HG02981 (cell line): ENCODE data around the gene ALCAM.

Experiments used
- ATAC-seq: cut with Tn5 transposase; IDR thresholded peaks from one replicate; pipeline ENCODE4 v1.9.1; 2021; ENCODE audit warnings: mild to moderate bottlenecking, moderate library complexity; ENCODE audit not compliant: unreplicated experiment

Gene ALCAM

DNA sequence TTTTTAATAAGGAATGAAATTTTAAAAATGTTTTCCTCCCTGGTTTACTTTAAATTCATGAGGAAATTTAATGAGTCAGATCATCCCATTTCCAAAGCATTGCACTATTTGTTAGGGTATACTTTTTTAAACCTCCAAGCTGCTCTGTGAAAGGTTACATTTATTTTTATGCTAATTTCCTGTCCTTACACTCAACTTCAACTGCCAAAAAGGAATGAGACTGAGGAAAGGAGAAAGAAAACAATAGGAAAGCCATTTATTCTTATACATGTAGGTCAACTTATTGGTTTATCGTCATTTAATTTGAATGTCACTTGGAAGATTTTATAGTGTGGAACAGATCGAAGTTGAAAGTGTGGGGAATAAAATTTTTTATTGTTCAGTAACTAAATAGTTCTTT is 104.1 kb downstream of the ALCAM start:
- no peak for ATAC-seq

DNA sequence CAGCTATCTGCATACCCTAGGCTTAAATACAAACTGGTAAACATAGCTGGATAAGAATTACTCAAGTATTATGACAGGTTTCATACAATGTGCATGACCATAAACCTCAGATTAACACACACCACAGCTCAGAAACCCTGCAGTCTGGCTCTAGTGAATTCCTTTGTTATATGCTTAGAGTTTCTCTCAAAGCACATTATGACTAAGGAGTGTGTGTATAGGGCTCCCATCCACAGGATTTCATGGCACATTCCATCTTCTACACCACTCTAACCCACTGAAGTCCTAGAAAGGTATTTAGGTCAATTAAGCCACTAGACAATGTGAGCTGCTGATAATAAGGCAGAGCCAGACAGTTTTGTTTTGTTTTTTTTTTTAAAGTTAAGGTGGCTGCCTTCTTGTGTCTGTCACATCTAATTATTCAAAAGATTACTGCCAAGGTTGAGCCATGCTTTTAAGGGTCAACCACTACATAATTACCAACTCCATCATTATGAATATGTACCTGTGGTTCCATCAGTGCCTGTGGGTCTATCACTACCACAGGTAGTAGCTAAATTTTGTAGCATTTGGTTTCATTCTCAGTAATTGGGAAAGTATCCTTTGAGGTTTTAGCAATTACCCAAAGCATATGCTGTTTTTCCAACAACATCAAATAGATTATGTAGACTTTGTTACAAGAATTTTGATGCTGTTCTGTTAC is 107.0 kb downstream of the ALCAM start:
- ATAC-seq, result peak; percentile 88

DNA sequence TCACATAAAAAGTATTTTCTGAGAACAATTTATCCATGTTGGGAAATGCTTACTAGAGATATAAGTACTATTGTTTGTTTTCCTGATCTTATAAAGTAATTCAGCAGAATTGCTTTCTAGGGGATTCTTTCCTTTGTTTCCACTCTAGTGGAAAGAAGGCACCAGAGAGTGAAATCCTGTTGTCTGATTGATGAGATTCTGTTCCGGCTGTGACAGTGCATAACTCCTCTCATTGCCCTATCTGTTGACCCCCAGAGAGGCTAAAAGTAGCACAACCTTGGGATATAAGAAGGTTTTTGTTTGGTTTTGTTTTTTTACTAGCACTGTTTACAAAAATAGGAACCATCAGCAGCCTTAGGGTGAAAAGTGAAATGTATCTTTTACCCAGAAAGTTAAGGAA is 114.1 kb downstream of the ALCAM start:
- no peak for ATAC-seq

DNA sequence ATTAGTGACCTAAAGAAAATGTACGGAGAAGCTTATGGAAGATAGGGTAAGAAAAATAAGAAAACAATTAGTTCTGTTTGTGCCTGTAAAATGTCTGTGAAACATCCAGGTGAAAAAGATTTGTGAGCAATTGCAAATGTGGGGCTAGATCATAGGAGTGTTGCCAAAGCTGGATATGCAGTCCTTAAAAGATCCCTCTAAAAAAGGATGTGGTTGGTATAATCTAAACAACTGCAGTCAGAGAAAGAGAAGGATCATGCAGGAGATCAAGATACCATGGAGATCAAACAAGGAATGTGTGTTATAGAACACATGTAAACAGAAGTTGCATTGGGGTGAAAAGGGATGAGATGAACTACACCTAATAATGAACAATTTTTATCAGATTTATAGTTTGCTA is 116.8 kb downstream of the ALCAM start:
- no peak for ATAC-seq

DNA sequence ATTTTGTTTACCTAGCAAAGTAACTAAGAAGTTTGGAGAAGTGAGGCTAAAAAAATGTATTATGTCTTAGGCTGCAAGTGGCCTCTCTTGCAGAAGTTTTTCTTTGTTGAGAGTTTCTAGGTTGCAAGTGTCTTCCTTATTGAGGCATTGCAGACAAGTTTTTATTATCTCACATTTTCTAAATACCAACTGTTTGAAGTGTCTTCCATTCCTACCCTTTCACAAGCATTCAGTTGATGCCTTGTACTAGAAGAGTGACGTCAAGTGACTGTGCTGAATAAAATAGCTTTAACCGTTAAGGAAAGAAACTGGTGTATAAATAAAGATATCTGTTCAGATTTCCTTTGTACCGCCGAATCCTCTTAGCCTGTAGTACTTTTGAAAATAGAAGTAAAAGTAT is 123.3 kb downstream of the ALCAM start:
- ATAC-seq, result no peak

DNA sequence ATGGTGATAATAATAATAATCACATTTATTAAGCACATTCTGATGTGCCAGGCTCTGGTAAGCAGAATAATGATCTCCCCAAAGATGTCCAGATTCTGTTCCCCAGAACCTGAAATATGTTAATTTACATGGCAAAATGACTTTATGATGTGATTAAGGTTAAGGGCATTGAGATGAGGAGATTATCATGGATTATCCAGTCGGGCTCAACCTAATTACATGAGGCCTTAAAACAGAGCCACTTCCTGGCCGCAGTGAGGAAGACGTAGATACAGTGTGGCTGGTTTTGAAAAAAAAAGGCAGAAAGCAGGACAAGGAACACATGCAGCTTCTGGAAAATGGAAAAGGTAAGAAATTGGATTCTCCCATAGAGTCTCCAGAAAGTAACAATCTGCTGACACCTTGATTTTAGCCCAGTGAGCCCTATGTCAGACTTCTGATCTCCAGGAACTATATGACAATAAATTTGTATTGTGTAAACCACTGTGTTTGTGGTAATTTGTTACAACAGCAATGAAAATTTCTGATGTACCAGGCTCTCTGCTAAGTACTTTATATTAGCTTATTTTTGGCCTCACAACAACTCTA is 126.7 kb downstream of the ALCAM start:
- no peak for ATAC-seq

DNA sequence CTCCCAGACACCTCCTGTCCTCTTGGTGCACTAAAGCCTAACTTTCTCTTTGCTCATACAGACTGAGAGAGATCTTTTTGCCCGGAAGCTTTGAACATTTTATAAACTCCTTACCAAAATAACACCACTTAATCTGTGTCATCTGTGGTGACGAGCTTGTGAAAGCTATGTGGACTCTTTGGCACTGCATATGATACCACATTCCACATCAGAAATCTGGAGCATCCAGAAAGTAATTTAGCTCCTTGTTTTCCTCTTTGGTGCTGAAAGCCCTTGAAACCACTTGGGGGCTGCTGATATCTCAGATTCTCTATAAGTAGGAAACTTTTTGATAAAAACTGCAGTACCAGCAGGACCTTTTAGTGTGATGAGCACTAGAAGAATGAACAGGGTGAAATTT is 128.3 kb downstream of the ALCAM start:
- no peak for ATAC-seq

DNA sequence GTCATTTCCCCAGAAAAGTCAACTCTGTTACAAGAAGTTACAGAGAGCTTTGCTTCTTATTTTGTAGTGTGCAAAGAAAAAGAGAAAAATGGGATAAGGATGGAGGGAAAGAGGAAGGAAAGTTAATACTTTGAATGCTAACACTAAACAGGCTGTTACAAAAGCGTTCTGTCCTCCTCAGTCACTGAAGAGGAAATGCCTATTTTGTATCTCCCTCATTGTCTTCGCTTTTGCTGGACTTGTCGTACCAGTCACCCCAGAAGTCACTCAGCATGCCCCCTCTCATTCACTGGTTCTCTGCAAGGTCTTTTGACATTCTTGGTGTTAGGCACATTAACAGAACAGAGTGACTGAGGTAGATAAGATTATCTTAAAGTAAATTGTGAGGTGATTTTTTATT is 129.6 kb downstream of the ALCAM start:
- ATAC-seq, result no peak

DNA sequence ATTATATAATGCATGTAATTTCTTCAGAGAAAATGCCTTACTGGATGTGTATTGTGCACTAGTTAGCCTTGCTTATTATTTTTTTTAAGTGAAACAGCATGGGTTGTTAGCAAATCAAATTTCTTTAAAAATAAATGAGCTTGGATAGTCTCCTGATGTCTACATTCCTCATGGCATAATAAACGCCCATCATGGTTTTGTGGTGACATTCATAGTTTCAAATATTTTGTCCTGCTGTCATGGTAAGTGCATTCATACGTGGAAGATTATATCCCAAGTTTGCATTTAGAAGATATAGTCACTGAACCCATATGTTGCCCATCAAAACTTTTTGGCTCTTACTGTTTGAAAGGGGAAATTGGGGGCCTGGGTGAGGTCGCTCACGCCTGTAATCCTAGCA is 130.7 kb downstream of the ALCAM start:
- ATAC-seq, result no peak

DNA sequence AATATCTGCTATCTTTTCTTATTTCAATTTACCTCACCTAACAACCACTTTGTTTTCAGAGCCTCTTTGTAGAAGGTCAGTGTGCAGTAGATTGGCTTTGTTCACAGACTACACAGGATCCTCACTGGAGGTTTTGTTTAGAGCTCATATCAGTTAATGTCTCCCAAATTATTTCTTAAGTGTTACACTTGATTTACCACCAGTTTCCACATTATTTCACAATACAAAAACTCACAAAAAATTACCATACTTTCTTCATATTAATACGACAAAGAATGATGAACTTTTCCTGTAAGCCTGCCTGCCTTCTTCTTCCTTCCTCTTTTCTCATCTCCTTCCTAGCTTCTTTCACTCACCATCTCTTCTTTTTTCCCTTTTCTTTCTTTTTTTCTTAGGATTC is 133.3 kb downstream of the ALCAM start:
- no peak for ATAC-seq

DNA sequence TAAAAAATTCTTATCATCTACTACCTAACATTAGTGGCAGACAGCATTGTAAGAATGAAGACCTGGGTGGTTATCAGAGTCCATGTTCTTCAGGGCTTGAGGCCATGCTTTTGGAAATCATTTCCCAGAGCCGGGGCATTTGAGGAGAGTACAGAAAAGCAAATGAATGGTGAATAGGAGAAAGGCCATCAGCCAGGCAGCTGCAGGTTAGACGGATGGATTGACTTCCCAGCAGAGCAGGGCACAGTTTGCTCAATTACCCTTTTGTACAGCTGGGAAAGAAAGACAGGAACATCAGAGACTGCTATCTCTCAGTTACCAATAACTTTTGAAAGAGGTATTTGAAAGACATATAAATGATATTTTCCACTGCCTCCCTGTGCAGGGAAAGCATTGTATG is 135.6 kb downstream of the ALCAM start:
- ATAC-seq, result no peak

DNA sequence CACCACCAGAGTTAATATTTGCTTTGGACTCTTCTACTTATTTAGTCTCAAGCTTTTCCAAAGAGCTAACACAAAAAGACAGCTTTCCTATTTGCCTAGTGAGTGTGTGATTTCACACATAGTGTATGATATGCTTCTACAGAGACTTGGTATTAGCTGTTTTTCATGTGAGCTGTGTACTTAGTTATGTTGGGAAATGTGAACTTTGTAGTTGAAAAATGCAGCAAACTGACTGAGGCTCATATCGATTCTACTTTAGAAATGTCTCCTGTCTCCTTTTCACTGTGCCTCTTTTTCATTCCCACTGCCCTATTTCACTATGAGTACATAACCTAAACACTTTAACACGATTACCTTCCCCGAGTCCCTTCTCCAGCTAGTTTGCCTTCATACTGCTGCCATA is 136.5 kb downstream of the ALCAM start:
- ATAC-seq, result no peak

DNA sequence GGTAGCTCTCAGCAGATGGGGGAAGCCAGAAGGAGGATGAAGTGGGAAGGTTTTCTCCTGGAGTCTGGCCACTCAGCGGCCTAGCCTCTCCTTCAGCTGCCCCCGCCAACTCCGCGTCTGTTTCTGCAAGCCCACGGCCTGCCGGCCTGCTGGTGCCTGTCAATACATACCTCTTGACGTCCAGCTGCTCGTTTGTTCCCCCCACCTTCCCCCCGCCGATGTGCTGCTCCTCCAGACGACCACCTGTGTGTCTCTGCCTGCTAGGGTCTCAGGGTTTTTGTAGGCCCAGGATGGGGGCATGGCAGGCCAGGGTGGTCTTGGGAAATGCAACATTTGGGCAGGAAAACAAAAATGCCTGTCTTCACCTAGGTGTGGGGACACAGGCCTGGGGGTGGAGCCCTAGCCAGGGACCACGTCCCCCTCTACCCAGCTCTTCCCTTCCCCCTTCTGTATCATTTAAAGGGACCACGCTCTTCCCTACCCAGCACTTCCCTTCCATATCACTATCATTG is 137.8 kb downstream of the ALCAM start:
- ATAC-seq, result no peak

DNA sequence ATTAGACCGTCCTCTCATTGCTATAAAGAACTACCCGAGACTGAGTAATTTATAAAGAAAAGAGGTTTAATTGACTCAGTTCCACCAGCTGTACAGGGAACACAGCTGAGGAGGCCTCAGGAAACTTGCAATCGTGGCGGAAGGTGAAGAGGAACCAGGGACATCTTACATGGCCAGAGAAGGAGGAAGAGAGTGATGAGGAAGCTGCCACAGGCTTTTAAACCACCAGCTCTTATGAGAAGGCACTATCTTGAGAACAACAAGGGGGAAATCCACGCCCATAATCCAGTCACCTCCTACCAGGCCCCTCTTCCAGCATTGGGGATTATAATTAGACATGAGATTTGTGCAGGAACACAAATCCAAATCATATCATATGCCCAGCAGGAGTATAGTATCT is 138.5 kb downstream of the ALCAM start:
- ATAC-seq, result no peak

DNA sequence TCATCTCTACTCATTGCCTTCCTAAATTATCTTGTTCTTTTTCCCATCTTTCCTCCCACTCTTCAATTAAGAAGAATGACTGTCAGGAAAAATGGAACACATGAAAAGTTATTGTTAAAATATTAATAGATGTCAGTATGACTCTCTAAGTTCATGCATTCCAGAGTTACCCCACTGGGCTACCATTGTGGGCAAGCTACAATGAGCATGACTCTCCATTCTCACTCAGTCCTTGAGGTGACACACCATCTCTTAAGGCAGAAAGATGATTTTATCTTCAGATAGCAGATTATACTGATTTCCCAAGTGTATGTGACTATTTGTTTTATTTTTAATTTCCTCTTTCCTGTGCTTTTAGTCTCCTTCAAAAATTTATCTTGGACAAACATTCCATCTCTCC is 144.3 kb downstream of the ALCAM start:
- ATAC-seq, result no peak

DNA sequence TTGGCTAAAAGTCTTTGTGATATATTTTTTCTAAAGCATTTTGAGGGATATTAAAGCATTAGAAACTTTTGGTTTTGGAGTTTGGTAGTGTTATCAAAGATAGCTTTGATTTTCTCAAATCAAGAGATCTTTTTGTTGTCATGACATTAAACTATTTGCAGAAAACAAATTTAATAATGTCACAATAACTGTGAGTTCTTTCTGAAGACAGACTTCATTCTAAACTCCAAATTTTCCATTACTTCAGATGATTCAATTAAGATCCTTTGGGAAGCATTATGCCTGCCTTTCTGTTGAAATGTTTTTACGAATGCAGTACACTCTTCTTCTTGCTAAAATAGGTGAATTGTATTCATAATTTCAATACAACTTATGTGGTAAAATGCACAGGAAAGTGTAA is 145.4 kb downstream of the ALCAM start:
- ATAC-seq, result no peak

DNA sequence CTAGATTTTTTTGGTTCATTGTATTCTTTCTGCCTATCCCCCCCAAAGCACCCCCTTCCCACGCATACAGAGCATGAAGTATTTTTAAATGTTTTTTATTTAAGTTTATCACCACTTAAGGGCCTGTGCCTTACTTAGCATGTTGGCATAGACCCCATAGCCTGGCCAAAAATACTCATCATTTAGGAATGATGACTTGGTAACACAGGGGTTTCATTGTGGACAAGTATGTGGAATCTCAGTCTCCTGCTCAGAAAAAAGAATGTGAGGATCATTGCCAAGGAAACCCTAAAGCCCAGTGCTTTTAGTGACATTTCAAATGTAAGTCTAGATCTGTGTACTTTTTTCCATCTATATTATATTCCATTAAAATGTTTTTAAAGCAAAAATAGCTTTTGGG is 146.3 kb downstream of the ALCAM start:
- ATAC-seq, result no peak

DNA sequence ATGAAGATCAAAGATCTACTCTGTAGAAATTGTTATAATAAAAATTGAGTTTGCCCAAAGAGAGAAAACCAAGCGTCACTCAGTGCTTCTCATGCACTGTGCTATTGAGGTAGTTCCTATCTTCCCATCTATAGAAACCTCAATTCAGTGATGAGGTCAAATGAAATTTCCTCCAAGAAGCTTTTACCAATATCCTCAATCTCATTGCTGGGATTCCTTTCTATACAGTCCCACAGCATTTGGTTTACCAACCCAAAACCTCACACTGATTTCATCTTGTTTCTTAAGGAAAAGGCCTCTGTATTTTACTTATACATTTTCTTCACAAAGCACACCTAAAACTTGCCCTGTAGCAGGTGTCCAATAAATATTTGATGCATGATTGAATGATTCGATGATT is 147.2 kb downstream of the ALCAM start:
- no peak for ATAC-seq

DNA sequence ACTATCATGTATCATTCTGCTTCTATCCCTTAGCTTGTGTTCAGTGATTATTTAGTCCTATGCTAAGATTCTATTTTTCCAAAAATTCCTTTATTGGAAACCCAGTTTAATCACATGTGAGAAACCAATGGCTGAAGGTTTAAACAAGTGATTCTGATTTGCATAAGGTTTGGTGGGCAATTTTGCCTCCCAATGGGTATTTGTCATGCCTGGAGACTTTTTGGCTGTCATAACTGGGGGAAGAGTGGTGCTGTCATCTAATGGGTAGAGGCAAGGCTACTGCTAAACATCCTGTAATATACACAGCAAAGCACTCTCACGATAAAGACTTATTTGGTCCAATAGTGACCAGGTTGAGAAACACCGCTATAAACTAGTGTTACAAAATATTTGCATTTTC is 148.7 kb downstream of the ALCAM start:
- ATAC-seq, result no peak

DNA sequence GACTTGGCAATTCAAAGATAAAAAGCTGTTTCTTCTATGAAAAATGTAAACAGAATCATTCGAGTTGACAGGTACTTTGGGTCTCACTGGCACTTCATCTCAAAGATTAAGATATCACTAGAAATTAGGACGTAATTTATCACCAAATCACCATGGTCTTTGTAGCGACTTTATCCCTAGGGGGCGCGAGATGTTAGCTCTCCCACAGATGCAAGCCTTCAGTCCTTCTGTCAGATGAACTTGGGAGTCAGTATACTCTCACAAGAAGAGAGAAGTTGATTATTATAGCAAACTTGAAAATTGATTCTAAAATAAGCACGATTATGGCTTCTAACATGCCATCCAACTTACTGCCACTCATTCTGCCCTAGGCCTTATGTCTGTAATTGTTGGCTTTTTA is 150.3 kb downstream of the ALCAM start:
- ATAC-seq, result no peak

DNA sequence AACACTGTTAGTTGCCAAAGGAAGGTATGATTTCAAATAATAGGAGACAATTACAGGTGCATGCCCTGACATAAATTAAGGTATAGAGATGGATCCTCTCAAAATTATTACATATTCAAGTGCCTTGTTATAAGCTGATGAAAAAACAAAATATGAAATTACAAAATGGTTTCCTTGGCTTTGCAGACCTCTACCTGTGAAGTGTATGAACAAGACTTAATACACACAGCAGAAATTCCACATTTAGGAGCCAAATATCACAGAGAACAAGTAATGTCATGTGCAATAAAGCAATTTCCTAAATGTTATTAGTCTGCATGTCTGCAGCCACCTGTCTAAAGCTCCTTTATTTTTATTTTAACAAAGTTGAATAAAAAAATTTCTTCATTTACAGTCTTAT is 151.5 kb downstream of the ALCAM start:
- no peak for ATAC-seq

DNA sequence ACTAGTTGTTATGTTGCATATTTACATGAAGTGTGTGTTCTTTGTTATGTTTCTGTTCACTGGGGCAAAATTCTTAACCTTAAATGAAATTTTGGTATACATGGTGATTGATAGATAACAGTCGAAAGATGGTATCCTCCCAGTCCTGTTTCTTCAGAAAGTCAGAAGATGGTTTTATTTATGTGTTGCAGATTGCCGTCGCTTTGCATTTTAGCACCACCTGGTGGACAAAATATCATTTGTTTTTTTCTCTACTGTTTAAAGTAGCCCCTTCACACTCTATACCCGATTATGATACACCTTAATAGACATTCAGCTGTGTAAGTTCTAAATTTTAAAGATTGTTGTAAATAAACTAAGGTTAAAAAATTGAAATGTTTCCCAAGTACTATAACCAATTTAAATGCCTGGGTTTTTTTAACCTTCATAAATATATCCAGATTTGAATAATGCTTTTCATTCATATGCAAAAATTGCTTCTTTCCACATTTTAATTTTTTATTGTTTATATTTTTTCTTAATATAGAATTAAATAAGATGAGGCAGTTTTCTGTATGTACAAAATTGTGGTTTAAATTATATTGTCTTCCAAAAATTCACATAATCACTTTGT is 152.2 kb downstream of the ALCAM start:
- ATAC-seq, result peak; percentile 86
